Gastroesophageal sphincter (tissue), 4 donors: ENCODE results near the gene ELK4. TPM values are rescaled to one million over a fixed set of nuclear protein-coding genes. Genes with fewer than 3 reads are reported as not detected.

Experiments used
- ATAC-seq: fragments of 150-250 bp; one replicate; pipeline ENCODE4 v1.9.1; 2016; ENCODE audit warnings: mild to moderate bottlenecking, moderate library complexity
- H3K27ac ChIP-seq, 4 donors: fragments of 200-600 bp; sonication (generic) in 3 of 4; 1 replicate in 3 of 4; 2 replicates in 1 of 4; pipeline ENCODE4 v1.5.1; 2016 to 2019
- H3K27me3 ChIP-seq: fragments of 200-600 bp; sonication (generic); one replicate; pipeline ENCODE4 v1.5.1; 2019
- H3K36me3 ChIP-seq, 2 donors: fragments of 200-600 bp; sonication (generic); one replicate each; pipeline ENCODE4 v1.5.1; 2019; ENCODE audit warnings: control low read depth in 1 of 2
- H3K4me1 ChIP-seq, 3 donors: fragments of 200-600 bp; sonication (generic); 1 replicate in 2 of 3; 2 replicates in 1 of 3; pipeline ENCODE4 v1.5.1; 2016 to 2019; ENCODE audit warnings: control low read depth in 2 of 3
- H3K4me3 ChIP-seq, 2 donors: fragments of 200-600 bp; sonication (generic); one replicate each; pipeline ENCODE4 v1.5.1; 2019; ENCODE audit warnings: mild to moderate bottlenecking in 1 of 2, moderate library complexity in 1 of 2
- H3K9me3 ChIP-seq, 3 donors: fragments of 200-600 bp; sonication (generic); one replicate each; pipeline ENCODE4 v1.5.1; 2017 to 2019; ENCODE audit warnings: control low read depth in 2 of 3
- EP300 ChIP-seq: sonication (generic); formaldehyde crosslinking; IDR thresholded peaks from one replicate; pipeline ENCODE4 v1.6.1; 2017; ENCODE audit warnings: antibody characterized with exemption, mild to moderate bottlenecking
- POLR2A ChIP-seq, 2 donors: fragments of 450-650 bp; IDR thresholded peaks; one replicate each; pipeline ENCODE4 v1.6.1; 2017; ENCODE audit warnings: antibody characterized with exemption in 2 of 2, mild to moderate bottlenecking in 2 of 2, moderate library complexity in 1 of 2
- POLR2AphosphoS5 ChIP-seq: sonication (generic); formaldehyde crosslinking; IDR thresholded peaks from one replicate; pipeline ENCODE4 v1.6.1; 2017; ENCODE audit warnings: antibody characterized with exemption
- WGBS, 2 donors: methylation state at CpG; one replicate each; pipeline ENCODE4 v1.1.5; 2018; ENCODE audit warnings: low coverage in 1 of 2; 5-methylcytosine and 5-hydroxymethylcytosine counted together
- total RNA-seq, 4 donors: library from RNA; depleted of rRNA; stranded (reverse); fragments of >200 nt; gene quantifications; one replicate each; pipeline ENCODE4 v1.1.0, GENCODE V29; 2016
- TF ChIP-seq, protein P1 (sequence below), 4 experiments: fragments of 200-600 bp in 2 of 4; fragments of 450-650 bp in 2 of 4; sonication (generic) in 1 of 4; IDR thresholded peaks; one replicate each; pipeline ENCODE4 v1.5.1; 2017 to 2019; ENCODE audit warnings: antibody characterized with exemption in 4 of 4, mild to moderate bottlenecking in 2 of 4, moderate library complexity in 2 of 4

ELK4 gene
- total RNA-seq, 4 donors from 2014 or later: 23.2 to 24.6 (median 23.6) TPM

DNA sequence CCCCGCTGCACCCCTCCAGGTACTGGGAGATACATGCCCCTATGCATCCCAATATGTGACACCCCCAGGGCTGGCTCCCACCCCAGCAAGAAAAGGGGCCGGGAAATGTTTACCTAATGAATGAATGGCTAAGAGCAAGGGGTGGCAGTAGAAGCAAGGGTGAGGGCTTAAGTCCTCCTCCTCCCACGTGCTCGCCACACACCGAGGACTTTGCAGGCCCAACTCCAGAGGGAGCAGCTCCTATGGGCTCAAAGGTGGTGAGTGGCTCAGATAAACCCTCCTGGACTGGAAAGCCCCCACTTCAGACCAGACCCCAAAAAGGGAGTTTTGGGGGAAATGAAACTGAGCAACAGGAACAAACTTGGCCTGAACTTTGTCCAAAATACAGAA lies 37.1 kb upstream of the ELK4 start:
- WGBS, 2 donors: 20% methylated on average over 1 of the region's 5 CpGs; no CpG with 5 or more reads in 1 of the 2 donors
- TF ChIP-seq POLR2A (IDR thresholded peaks at IDR 0.05) (no peak), EP300 (no peak), POLR2AphosphoS5 (no peak)
- TF ChIP-seq, protein P1, sequence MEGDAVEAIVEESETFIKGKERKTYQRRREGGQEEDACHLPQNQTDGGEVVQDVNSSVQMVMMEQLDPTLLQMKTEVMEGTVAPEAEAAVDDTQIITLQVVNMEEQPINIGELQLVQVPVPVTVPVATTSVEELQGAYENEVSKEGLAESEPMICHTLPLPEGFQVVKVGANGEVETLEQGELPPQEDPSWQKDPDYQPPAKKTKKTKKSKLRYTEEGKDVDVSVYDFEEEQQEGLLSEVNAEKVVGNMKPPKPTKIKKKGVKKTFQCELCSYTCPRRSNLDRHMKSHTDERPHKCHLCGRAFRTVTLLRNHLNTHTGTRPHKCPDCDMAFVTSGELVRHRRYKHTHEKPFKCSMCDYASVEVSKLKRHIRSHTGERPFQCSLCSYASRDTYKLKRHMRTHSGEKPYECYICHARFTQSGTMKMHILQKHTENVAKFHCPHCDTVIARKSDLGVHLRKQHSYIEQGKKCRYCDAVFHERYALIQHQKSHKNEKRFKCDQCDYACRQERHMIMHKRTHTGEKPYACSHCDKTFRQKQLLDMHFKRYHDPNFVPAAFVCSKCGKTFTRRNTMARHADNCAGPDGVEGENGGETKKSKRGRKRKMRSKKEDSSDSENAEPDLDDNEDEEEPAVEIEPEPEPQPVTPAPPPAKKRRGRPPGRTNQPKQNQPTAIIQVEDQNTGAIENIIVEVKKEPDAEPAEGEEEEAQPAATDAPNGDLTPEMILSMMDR (IDR thresholded peaks at IDR 0.05): no peak
- peaks cover 0 to 5% (median 4%) of the 10 kb centered on the region in 3 donors for H3K4me1 ChIP-seq
- peaks cover 45% of the 10 kb centered on the region for H3K27me3 ChIP-seq
- no peak overlapping the region for H3K27ac ChIP-seq
- no peak for ATAC-seq
- H3K9me3 ChIP-seq: no peaks in the 10 kb centered on the region
- H3K4me3 ChIP-seq: no peak overlapping the region
- H3K36me3 ChIP-seq: no peaks in the 10 kb centered on the region

DNA sequence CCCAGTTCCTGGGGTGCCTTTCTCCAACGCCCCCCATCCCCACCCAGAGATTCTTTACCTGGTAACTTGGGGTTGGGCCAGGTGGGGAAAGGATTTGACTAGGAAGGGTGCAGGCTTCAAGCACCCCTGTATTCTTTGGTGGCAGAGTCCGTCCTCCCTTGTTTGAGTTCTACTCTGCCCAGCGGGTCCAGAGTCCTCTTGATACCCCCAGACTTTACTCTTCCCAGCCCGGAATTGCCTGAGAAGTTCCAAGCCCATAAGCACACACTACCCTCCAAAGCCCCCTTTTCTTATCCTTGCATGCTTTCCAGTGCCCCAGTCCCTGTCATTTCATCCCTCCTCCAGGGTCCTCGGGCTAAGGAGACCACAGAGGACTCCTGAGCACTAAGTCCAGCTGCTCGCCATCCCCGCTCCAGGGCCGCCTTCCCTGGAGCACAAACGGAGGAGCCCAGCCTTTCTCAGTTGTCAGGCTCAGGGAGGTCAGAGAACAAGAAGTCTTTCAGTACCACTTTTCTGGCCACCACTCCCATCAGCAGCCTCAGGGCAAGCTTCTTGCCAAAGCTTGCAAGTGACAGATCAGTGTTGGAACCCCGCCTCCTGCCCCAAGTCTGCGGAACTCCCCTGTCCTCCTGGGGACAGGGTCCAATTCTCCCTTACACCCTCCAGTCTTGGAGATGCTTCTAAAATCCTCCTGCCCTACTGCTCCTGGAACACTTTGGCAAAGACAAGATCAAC lies 36.3 kb upstream of the ELK4 start:
- Histone ChIP-seq H3K4me3 (no peak overlapping the region), H3K36me3 (no peaks in the 10 kb centered on the region), H3K9me3 (no peaks in the 10 kb centered on the region), H3K4me1 (peaks cover 0 to 5% (median 4%) of the 10 kb centered on the region in 3 donors), H3K27me3 (peaks cover 45% of the 10 kb centered on the region), H3K27ac (no peak overlapping the region)
- WGBS, 2 donors: 68 to 75% methylated on average over 4 to 8 of the region's 11 CpGs
- ATAC-seq: no peak
- TF ChIP-seq POLR2A (IDR thresholded peaks at IDR 0.05): no peak
- TF ChIP-seq, protein P1 (IDR thresholded peaks at IDR 0.05): no peak
- TF ChIP-seq EP300: no peak
- TF ChIP-seq POLR2AphosphoS5: no peak

DNA sequence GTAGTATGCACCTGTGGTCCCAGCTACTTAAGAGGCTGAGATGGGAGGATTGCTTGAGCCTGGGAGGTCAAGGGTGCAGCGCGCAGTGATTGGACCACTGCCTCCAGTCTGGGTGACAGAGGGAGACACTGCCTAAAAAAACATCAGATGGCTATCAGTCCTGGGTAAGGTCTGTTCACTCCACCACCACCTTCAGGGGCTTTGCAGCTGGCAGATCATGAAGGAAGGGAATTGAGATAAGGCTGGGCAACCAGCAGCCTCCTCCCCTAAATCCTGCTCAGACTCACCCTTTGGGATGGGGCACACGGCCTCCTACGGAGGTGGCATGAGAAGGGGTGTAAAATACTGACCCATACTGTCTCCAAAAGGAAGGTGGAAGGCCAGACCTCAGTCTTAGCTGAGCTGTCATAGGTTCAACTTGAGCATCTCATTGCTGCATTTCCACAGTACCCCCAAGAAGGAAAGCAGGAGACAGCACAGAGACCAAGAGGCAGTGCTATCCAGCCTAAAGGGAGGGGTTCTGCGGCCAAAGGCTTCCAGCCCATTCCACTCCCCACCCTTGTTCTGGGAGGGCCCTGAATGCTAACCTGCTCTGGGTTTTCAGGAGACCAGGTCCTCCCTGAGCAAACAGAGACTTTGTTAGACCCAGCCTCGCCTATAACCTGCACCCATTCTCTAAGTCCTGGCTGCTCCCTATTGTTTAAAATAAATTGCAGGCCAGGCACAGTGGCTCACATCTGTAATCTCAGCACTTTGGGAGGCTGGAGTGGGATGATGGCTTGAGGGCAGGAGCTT lies 34.8 kb upstream of the ELK4 start:
- no peak for ATAC-seq
- Histone ChIP-seq H3K4me1 (peaks cover 0 to 5% (median 4%) of the 10 kb centered on the region in 3 donors), H3K36me3 (no peaks in the 10 kb centered on the region), H3K4me3 (no peak overlapping the region), H3K9me3 (no peaks in the 10 kb centered on the region), H3K27ac (no peak overlapping the region), H3K27me3 (peaks cover 38% of the 10 kb centered on the region)
- TF ChIP-seq EP300: no peak
- no peak for TF ChIP-seq POLR2AphosphoS5
- TF ChIP-seq POLR2A (IDR thresholded peaks at IDR 0.05): no peak
- WGBS, 2 donors: 88 to 100% methylated on average over 2 to 3 of the region's 6 CpGs

DNA sequence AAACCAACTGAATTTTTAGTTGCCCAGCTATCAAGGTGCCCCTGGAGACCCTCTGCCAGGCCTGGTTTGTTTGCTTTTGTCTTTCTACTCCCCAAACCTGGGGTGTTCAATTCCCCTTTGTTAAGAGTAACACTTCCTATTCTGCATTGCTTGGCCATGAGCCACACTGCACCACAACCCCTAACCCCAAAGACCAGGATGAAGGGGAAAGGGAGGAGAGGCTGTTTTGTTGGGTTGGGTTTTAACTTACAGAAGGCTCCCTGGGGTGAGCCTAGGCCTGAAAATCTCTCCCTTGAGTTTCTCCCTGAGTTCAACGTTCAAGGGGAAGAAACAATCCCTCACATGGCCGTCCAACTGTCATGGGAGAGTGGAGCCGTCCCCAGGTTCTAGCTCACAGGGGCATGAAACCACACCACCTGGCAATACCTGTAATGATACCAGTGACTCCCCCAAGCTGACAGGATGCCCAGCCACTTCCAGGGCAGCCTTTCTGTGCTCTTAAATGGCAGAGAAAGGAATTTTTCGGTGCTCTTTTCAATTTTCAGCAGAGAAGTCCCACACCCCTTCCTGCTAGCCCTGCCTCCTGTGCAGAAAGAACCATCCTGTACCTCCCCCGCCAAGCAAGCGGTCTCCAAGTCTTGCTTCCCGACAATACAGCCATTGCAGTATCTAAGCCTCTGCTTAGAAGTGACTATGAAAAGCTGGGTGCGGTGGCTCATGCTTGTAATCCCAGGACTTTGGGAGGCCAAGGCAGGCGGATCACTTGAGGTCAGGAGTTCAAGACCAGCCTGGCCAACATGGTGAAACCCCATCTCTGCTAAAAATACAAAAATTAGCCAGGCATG lies 33.6 kb upstream of the ELK4 start:
- TF ChIP-seq, protein P1 (IDR thresholded peaks at IDR 0.05): no peak
- TF ChIP-seq POLR2AphosphoS5: no peak
- TF ChIP-seq POLR2A (IDR thresholded peaks at IDR 0.05): no peak
- TF ChIP-seq EP300: no peak
- Histone ChIP-seq H3K27me3 (peaks cover 29% of the 10 kb centered on the region), H3K4me3 (no peak overlapping the region), H3K9me3 (no peaks in the 10 kb centered on the region), H3K27ac (no peak overlapping the region), H3K36me3 (no peaks in the 10 kb centered on the region), H3K4me1 (peaks cover 0 to 5% (median 4%) of the 10 kb centered on the region in 3 donors)
- no peak for ATAC-seq
- WGBS, 2 donors: 54 to 62% methylated on average over 2 to 3 of the region's 9 CpGs
